ENCODE results near the gene MAP9.

GRCh38 chr4:155367608-155368007 lies 9.2 kb downstream of the MAP9 start:
- TF ChIP-seq EP300 (conservative IDR thresholded peaks at IDR 0.05; ENCODE audit: poor library complexity, severe bottlenecking) (no peak), CTCF (IDR thresholded peaks at IDR 0.05; ENCODE audit: poor library complexity, severe bottlenecking) (no peak)
